ENCODE measurements around the gene SLC43A2. TPM values are rescaled to one million over a fixed set of nuclear protein-coding genes. Genes with fewer than 3 reads are reported as not detected.

Gene SLC43A2
- total RNA-seq, 1 experiment from 2014 or later = 12.9 TPM

GRCh38 chr17:1577583-1578013, 51.0 kb downstream of the SLC43A2 start:
- no peak overlapping the region for H2BK12ac ChIP-seq (ENCODE audit: insufficient read length, low read depth, low read length)
- no peak overlapping the region for H2BK15ac ChIP-seq (ENCODE audit: low read depth, low read length)
- H3K79me2 ChIP-seq (ENCODE audit: insufficient read depth, low read length) = no peaks in the 10 kb centered on the region
- no peak overlapping the region for H2BK20ac ChIP-seq (ENCODE audit: low read depth, low read length, poor library complexity, severe bottlenecking)
- DNase-seq = no peak
- 0 out of 2 replicates have a peak, but pooled peaks cover 4% of the 10 kb centered on the region for H3K4me1 ChIP-seq (ENCODE audit: insufficient read depth, low read length)
- Mint-ChIP-seq H3K27me3 (ENCODE audit: low read depth) (no peaks in the 10 kb centered on the region), H3K4me1 (peaks cover 18 to 27% of the 10 kb centered on the region in 2 experiments), H3K36me3 (ENCODE audit: insufficient read depth in 1 of 3, low read depth in 3 of 3) (peaks cover 0 to 3% (median 0%) of the 10 kb centered on the region in 3 experiments; a peak in 3 of 7 replicates), H3K27ac (0 out of 7 replicates have a peak overlapping the region, but pooled peaks of 2 of the 3 experiments have one; percentile 36 to 67), H3K4me3 (no peak overlapping the region; a peak in 1 of 5 replicates), H3K9me3 (no peaks in the 10 kb centered on the region)
- H3K14ac ChIP-seq (ENCODE audit: insufficient read depth, low read length) = no peak overlapping the region; the same call in 1 of the 2 replicates
- no peak overlapping the region for H3K27ac ChIP-seq (ENCODE audit: insufficient read length, low read depth, low read length)
- no peaks in the 10 kb centered on the region for H3K23me2 ChIP-seq (ENCODE audit: insufficient read length, low read depth, low read length, poor library complexity, severe bottlenecking)
- no peak overlapping the region for H3K23ac ChIP-seq (ENCODE audit: insufficient read length, low read depth, low read length)
- WGBS (ENCODE audit: extremely low coverage, insufficient read length, low lambda C conversion rate) = no CpG with 5 or more reads among the region's 6 CpGs
- no peak overlapping the region for H4K8ac ChIP-seq (replicated peaks; ENCODE audit: insufficient read length, low read depth, low read length)
- H3T11ph ChIP-seq (ENCODE audit: low read length) = no peak overlapping the region
- no peak overlapping the region for H4K5ac ChIP-seq (ENCODE audit: insufficient read length, low read depth, low read length)
- H3K4me2 ChIP-seq (ENCODE audit: insufficient read depth, insufficient read length, low read length) = no peak overlapping the region
- no peak overlapping the region for H2BK120ac ChIP-seq (ENCODE audit: low read depth, low read length, poor library complexity, severe bottlenecking)
- no peak overlapping the region for H3K4ac ChIP-seq (ENCODE audit: low read depth, low read length)
- no peak overlapping the region for H4K91ac ChIP-seq (ENCODE audit: insufficient read length, low read depth, low read length)
- no peak overlapping the region for H2AK5ac ChIP-seq (ENCODE audit: insufficient read length, low read length)
- no peak overlapping the region for H3K18ac ChIP-seq (ENCODE audit: insufficient read length, low read depth, low read length)
- no peak overlapping the region for H2AFZ ChIP-seq (ENCODE audit: low read length)
- H4K20me1 ChIP-seq (ENCODE audit: control insufficient read depth, insufficient read depth, insufficient read length) = no peaks in the 10 kb centered on the region
- H3K27me3 ChIP-seq (ENCODE audit: insufficient read depth, low read length) = no peaks in the 10 kb centered on the region
- no peaks in the 10 kb centered on the region for H3K9me3 ChIP-seq (ENCODE audit: control insufficient read depth, low read depth, low read length)
- H3K9ac ChIP-seq (ENCODE audit: extremely low read depth, insufficient read length, low read length) = no peak overlapping the region
- no peak for TF ChIP-seq CTCF (conservative IDR thresholded peaks at IDR 0.05)
- no peak overlapping the region for H2BK5ac ChIP-seq (ENCODE audit: insufficient read length, low read length)
- H3K56ac ChIP-seq (ENCODE audit: insufficient read length, low read depth, low read length) = no peak overlapping the region
- no peaks in the 10 kb centered on the region for H3K79me1 ChIP-seq (ENCODE audit: insufficient read depth, low read depth, low read length, poor library complexity, severe bottlenecking)

All from H9 (cell line).